ENCODE data around the gene GCA.

GCA gene

GRCh38 chr2:162342321-162342720 lies 1.6 kb upstream of the GCA start:
- no peak for TF ChIP-seq CTCF (conservative IDR thresholded peaks at IDR 0.05; ENCODE audit: low read depth, low read length)
- DNase-seq (ENCODE audit: low read depth) = no peak
- H3K4me3 ChIP-seq (ENCODE audit: low read depth, low read length) = no peak overlapping the region

DNA sequence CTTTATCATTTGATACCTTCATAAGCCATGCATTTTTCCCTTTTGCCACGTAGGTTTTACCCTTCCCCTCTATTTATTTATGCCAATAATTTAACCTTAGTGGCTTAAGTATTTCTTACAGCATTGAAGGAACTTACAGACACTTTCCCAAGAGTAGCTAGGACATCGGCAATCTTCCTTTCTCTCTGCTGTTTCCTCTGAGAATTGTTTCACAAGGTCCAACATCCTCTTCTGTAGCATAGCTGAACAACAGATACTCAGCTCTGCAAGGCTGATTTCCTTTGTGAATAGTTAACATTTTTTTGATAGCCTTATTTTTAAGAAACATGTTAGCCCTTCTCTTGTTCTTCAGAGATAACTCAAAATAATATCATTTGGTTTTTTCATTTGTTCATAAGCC lies 1.1 kb upstream of the GCA start:
- H3K4me3 ChIP-seq (ENCODE audit: low read depth, low read length) = no peak overlapping the region
- DNase-seq (ENCODE audit: low read depth) = no peak
- no peak for TF ChIP-seq CTCF (conservative IDR thresholded peaks at IDR 0.05; ENCODE audit: low read depth, low read length)

- no peak for TF ChIP-seq CTCF (conservative IDR thresholded peaks at IDR 0.05; ENCODE audit: low read depth, low read length)
- DNase-seq (ENCODE audit: low read depth) = no peak
- H3K4me3 ChIP-seq (ENCODE audit: low read depth, low read length) = peak overlapping the region; percentile 89
Observed at GRCh38 chr2:162343492-162343823, 474 bp upstream of the GCA start.

- peak; percentile 7 for TF ChIP-seq CTCF (conservative IDR thresholded peaks at IDR 0.05; ENCODE audit: low read depth, low read length)
- DNase-seq (ENCODE audit: low read depth) = no peak
- peak overlapping the region; percentile 89 for H3K4me3 ChIP-seq (ENCODE audit: low read depth, low read length)
Observed at GRCh38 chr2:162344617-162344950, 652 bp downstream of the GCA start.

- DNase-seq (ENCODE audit: low read depth) = no peak
- no peak for TF ChIP-seq CTCF (conservative IDR thresholded peaks at IDR 0.05; ENCODE audit: low read depth, low read length)
- H3K4me3 ChIP-seq (ENCODE audit: low read depth, low read length) = no peak overlapping the region
Observed at GRCh38 chr2:162365392-162365791, 21.5 kb downstream of the GCA start.

DNA sequence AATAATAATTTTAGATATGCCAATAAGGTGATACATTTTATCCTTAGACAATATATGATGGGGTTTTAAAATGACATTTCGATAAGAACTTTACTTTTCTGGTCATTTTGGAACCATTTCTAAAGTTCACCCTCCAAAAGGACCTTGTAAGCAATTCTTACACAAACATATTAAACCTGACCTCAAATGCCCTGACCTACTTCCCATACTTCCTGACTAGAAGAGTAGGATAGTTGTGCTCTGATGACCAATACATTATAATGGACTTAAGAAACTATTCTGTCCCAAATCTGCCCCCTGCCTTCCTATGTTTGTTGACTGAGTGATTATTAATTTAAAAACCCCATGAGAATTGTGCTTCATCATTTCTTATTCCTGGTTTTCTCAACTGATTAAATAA lies 24.6 kb downstream of the GCA start:
- no peak for TF ChIP-seq CTCF (conservative IDR thresholded peaks at IDR 0.05; ENCODE audit: low read depth, low read length)
- H3K4me3 ChIP-seq (ENCODE audit: low read depth, low read length) = no peak overlapping the region
- peak; percentile 8 for DNase-seq (ENCODE audit: low read depth)

GRCh38 chr2:162369551-162369950 lies 25.6 kb downstream of the GCA start:
- no peak for DNase-seq (ENCODE audit: low read depth)
- no peak for TF ChIP-seq CTCF (conservative IDR thresholded peaks at IDR 0.05; ENCODE audit: low read depth, low read length)
- no peak overlapping the region for H3K4me3 ChIP-seq (ENCODE audit: low read depth, low read length)

Data from choroid plexus epithelial cell (primary cell).